AG09319 (cell line): ENCODE measurements around the gene ACBD3.

Source experiments
- DNase-seq: peaks from one replicate; pipeline ENCODE4 v3.0.0-alpha.2; 2010; ENCODE audit warnings: low read depth; ENCODE audit errors: extremely low read depth
- CTCF ChIP-seq: IDR thresholded peaks from 2 replicates; pipeline ENCODE4 v1.5.1; 2011; ENCODE audit warnings: low read depth, mild to moderate bottlenecking, inconsistent platforms, low read length, moderate library complexity

ACBD3 gene

GRCh38 chr1:226134170-226135058, 52.1 kb downstream of the ACBD3 start:
- no peak for TF ChIP-seq CTCF
- DNase-seq, result no peak

- no peak for TF ChIP-seq CTCF
- DNase-seq, result no peak
These were observed 52.9 kb downstream of the ACBD3 start for GRCh38 chr1:226133504-226134123.

DNA sequence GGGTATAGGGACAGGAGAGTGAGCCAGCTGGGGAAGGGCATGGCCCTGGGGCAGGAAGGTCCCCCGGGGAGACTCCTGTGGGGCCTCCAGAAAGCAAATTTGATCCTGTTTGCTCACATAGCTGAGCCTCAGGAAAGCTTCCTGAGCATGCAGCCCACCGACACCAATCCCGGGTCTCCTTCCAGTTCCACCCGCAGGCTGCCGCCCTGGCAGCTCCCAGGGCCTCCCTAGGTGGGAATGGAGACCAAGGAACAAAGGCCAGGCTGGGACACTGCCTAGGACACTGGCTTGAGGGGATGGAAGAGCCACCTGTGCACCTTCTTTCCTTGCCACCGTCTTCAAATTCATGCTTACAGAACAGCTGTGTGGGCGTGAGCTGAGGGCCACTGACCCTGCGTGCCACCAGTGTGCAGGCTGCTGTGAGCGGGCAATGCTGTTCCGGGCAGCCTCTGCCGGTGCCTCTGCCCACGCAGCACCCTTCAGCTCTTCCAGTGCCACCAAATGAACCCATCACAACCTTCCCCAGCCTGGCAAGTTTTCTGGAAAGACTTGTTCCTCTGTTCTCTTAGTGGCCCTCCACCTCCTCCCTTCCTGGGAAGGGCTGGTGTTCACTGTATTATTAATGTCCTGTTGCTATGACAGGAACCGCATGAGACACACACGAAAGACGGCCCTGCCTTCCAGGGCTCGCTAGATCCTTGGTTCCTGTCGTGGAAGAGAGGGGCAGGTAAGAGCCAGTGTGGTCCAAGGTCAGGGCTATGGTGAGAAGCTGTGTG, 53.6 kb downstream of the ACBD3 start:
- no peak for TF ChIP-seq CTCF
- DNase-seq, result no peak

DNA sequence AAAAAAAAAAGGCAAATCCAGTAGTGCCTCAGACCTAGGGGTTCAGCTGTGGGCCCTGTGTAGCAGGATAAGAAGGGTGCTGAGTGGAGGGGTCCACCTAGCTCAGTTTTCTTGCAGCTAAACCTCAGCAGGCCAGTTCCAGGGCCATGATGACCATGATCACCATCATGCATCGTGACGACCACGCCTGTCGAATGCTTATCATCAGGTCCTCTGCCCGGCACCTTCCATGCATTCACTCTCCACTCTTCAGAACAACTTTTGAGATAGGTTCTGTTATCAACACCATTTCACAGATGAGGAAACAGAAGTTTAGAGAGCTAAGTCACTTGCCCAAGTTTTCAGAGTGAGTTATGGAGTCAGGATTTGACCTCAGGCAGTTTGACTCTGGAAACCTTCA, 54.9 kb downstream of the ACBD3 start:
- no peak for TF ChIP-seq CTCF
- no peak for DNase-seq

- no peak for DNase-seq
- no peak for TF ChIP-seq CTCF
These were observed 57.3 kb downstream of the ACBD3 start for GRCh38 chr1:226129230-226129629.

GRCh38 chr1:226128487-226129075, 58.0 kb downstream of the ACBD3 start:
- TF ChIP-seq CTCF, result no peak
- DNase-seq, result no peak
